Measurements from ENCODE around the gene ICE2. TPM values are rescaled to one million over a fixed set of nuclear protein-coding genes. Genes with fewer than 3 reads are reported as not detected.

ICE2 gene
- total RNA-seq, 1 experiment from 2014 or later: 42.3 TPM

- no peak for TF ChIP-seq CTCF (IDR thresholded peaks at IDR 0.05; ENCODE audit: insufficient read depth in 1 of 2, low read depth in 1 of 2, low read length in 1 of 2, severe bottlenecking in 1 of 2, unreplicated experiment in 1 of 2)
- ChIA-PET CTCF (no interaction called here), POLR2A (no interaction called here)
- no peaks in the 10 kb centered on the region for H3K36me3 Mint-ChIP-seq (ENCODE audit: insufficient read depth, unreplicated experiment)
- peaks cover 20% of the 10 kb centered on the region; the same call in 1 of the 2 replicates for H3K4me1 ChIP-seq
- no peaks in the 10 kb centered on the region for H3K9me3 ChIP-seq
- no peak overlapping the region for H3K4me3 Mint-ChIP-seq (ENCODE audit: unreplicated experiment)
- no peak overlapping the region for H3K27ac Mint-ChIP-seq (ENCODE audit: unreplicated experiment)
- H3K4me1 Mint-ChIP-seq (ENCODE audit: low read depth, unreplicated experiment): peaks cover 22% of the 10 kb centered on the region
- intact Hi-C loops (cut with micrococcal nuclease; ENCODE audit: unreplicated experiment): no loop called here
- no TSS peak for BruUV-seq (replicated peaks)
- no peaks in the 10 kb centered on the region for H3K36me3 ChIP-seq (ENCODE audit: control insufficient read depth, insufficient read depth, low read length)
- no peak for DNase-seq
- no peaks in the 10 kb centered on the region for H3K27me3 ChIP-seq (replicated peaks; ENCODE audit: control insufficient read depth, insufficient read depth, low read length)
- no peaks in the 10 kb centered on the region for H3K27me3 Mint-ChIP-seq (ENCODE audit: insufficient read depth, unreplicated experiment)
- H3K4me3 ChIP-seq (ENCODE audit: low read depth, low read length): no peak overlapping the region
- no peaks in the 10 kb centered on the region for H3K9me3 Mint-ChIP-seq (ENCODE audit: unreplicated experiment)
These were observed 57.4 kb downstream of the ICE2 start for GRCh38 chr15:60421544-60421943.

- ChIA-PET POLR2A (no interaction called here), CTCF (no interaction called here)
- H3K9me3 Mint-ChIP-seq (ENCODE audit: unreplicated experiment): no peaks in the 10 kb centered on the region
- H3K27ac Mint-ChIP-seq (ENCODE audit: unreplicated experiment): no peak overlapping the region
- no peak for DNase-seq
- no TSS peak for BruUV-seq (replicated peaks)
- no peaks in the 10 kb centered on the region for H3K27me3 ChIP-seq (replicated peaks; ENCODE audit: control insufficient read depth, insufficient read depth, low read length)
- no peaks in the 10 kb centered on the region for H3K27me3 Mint-ChIP-seq (ENCODE audit: insufficient read depth, unreplicated experiment)
- H3K4me1 ChIP-seq: peaks cover 20% of the 10 kb centered on the region; the same call in 1 of the 2 replicates
- peaks cover 22% of the 10 kb centered on the region for H3K4me1 Mint-ChIP-seq (ENCODE audit: low read depth, unreplicated experiment)
- intact Hi-C loops (cut with micrococcal nuclease; ENCODE audit: unreplicated experiment): no loop called here
- no peaks in the 10 kb centered on the region for H3K9me3 ChIP-seq
- no peak overlapping the region for H3K4me3 ChIP-seq (ENCODE audit: low read depth, low read length)
- H3K4me3 Mint-ChIP-seq (ENCODE audit: unreplicated experiment): no peak overlapping the region
- no peak for TF ChIP-seq CTCF (IDR thresholded peaks at IDR 0.05; ENCODE audit: insufficient read depth in 1 of 2, low read depth in 1 of 2, low read length in 1 of 2, severe bottlenecking in 1 of 2, unreplicated experiment in 1 of 2)
- H3K36me3 Mint-ChIP-seq (ENCODE audit: insufficient read depth, unreplicated experiment): no peaks in the 10 kb centered on the region
- H3K36me3 ChIP-seq (ENCODE audit: control insufficient read depth, insufficient read depth, low read length): no peaks in the 10 kb centered on the region
These were observed 58.7 kb downstream of the ICE2 start for GRCh38 chr15:60420203-60420716.

GRCh38 chr15:60419753-60420152, 59.2 kb downstream of the ICE2 start:
- no peak overlapping the region for H3K4me3 ChIP-seq (ENCODE audit: low read depth, low read length)
- no peaks in the 10 kb centered on the region for H3K36me3 ChIP-seq (ENCODE audit: control insufficient read depth, insufficient read depth, low read length)
- DNase-seq: no peak
- no peak overlapping the region for H3K4me3 Mint-ChIP-seq (ENCODE audit: unreplicated experiment)
- H3K4me1 ChIP-seq: peaks cover 20% of the 10 kb centered on the region; the same call in 1 of the 2 replicates
- H3K4me1 Mint-ChIP-seq (ENCODE audit: low read depth, unreplicated experiment): peaks cover 22% of the 10 kb centered on the region
- ChIA-PET CTCF (no interaction called here), POLR2A (no interaction called here)
- no peaks in the 10 kb centered on the region for H3K27me3 ChIP-seq (replicated peaks; ENCODE audit: control insufficient read depth, insufficient read depth, low read length)
- H3K27ac Mint-ChIP-seq (ENCODE audit: unreplicated experiment): no peak overlapping the region
- TF ChIP-seq CTCF (IDR thresholded peaks at IDR 0.05; ENCODE audit: insufficient read depth in 1 of 2, low read depth in 1 of 2, low read length in 1 of 2, severe bottlenecking in 1 of 2, unreplicated experiment in 1 of 2): no peak
- BruUV-seq (replicated peaks): no TSS peak
- no peaks in the 10 kb centered on the region for H3K9me3 Mint-ChIP-seq (ENCODE audit: unreplicated experiment)
- no peaks in the 10 kb centered on the region for H3K36me3 Mint-ChIP-seq (ENCODE audit: insufficient read depth, unreplicated experiment)
- no peaks in the 10 kb centered on the region for H3K9me3 ChIP-seq
- no peaks in the 10 kb centered on the region for H3K27me3 Mint-ChIP-seq (ENCODE audit: insufficient read depth, unreplicated experiment)
- intact Hi-C loops (cut with micrococcal nuclease; ENCODE audit: unreplicated experiment): no loop called here
